HL-60/S4 treated with retinoic acid at 250 ng/mL for 4 days and 3 days (cell line): ENCODE results near the gene GULP1.

Experiments used
- in situ Hi-C: fragments of 300-500 bp; cut with MboI; formaldehyde crosslinking; loops from 2 replicates; pipeline ENCODE4 v1.7.0; 2022; ENCODE audit warnings: low sequenced_read_pairs

Gene GULP1

DNA sequence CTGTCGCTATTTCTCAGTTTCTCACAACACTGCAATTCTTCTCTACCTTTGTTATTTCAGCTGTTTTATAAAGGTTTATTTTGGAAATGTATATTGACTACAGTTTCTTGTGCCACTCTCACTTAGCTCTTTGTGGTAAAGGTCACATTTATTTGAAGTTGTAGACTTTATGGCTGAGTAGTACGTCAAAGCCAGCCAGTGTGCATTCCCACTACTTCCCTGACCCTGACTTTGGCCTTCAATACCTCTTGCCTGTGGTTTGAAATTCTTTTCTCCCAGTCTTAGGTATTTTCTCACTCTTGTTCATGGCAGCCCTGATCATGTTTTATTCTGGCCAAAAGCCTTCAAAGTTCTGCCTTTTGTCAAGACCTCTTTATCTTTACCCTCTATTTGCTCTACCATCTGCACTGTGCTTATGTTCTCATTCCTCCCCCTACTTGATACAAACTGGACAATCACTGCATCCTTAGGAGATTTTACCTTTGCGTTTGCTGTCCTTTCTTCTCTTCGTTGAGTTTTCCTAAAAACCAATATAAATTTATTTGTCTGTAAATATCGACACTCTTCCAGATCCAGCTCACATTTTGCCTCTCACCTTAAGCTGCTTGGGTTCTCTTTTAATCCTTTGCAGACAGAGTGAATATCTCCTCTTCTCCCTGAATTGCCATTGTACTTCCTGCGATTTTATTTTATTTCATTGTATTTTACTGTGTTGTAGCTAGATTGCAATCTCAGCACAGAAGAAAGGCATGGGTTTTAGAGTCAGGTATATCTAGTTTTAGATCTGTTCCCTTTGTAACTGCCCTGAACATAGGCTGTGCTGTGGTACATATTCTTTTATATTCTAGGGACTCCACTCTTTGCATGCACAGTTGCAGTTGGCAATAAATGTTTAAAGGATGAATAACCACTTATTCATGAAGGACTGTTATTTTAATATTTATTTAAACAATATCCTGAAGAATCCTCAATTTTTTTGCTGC is 31.2 kb downstream of the GULP1 start:
- in situ Hi-C loops = no loop called here

- in situ Hi-C loops = no loop called here
Measured at GRCh38 chr2:188324067-188324466, 32.4 kb downstream of the GULP1 start.

- in situ Hi-C loops = no loop called here
Measured at GRCh38 chr2:188326290-188326668, 34.6 kb downstream of the GULP1 start.

- in situ Hi-C loops = no loop called here
Measured at GRCh38 chr2:188326669-188327301, 35.1 kb downstream of the GULP1 start.

DNA sequence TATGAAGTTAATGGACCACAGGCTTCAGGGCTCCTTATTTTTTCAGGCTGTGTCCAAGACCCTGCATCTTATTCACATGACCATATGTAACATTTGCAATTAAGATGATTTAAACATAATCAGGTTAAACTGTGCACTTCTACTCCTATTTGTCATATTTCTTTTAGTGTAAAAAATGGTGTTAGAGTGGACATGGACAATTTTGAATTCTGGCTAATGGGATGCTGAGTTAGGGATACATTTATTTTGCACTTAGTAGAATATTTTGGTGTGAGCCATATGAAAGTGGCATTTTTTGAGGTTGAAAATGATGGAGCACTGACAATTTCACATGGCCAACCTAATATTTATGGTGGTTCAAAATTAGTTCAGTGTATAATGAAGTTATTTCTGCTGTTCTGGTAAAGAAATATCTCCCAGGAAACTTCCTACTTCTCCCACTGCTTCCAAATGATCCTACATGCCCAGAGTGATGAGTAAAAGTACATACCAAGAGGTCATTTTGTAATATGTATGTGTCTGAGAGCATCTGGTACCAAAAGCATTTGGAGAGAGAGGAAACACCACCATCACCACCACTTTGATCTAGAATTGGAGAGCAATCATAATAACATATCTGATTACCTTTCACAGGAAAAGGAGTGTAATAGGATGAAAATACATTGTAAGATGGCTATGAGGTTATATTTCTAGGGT is 36.0 kb downstream of the GULP1 start:
- in situ Hi-C loops = no loop called here

DNA sequence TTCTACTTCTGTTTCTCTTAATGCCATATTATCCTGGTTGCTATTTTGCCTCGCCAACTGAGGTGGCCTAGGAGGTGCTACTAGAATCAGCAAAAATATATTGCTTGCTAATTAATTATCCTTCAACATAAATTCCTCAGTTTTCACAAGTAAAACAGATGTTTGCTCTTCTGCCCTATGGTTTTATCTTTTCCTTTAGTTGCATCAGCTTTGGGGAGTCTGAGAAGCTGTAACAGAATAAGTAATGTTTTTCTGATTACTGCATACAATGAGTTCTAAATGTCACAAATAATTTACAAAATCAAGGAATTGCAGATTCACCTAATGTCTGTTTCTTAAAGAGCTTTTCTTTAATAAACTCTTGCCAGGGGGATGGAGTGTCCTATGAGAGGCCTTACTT is 36.7 kb downstream of the GULP1 start:
- in situ Hi-C loops = no loop called here

DNA sequence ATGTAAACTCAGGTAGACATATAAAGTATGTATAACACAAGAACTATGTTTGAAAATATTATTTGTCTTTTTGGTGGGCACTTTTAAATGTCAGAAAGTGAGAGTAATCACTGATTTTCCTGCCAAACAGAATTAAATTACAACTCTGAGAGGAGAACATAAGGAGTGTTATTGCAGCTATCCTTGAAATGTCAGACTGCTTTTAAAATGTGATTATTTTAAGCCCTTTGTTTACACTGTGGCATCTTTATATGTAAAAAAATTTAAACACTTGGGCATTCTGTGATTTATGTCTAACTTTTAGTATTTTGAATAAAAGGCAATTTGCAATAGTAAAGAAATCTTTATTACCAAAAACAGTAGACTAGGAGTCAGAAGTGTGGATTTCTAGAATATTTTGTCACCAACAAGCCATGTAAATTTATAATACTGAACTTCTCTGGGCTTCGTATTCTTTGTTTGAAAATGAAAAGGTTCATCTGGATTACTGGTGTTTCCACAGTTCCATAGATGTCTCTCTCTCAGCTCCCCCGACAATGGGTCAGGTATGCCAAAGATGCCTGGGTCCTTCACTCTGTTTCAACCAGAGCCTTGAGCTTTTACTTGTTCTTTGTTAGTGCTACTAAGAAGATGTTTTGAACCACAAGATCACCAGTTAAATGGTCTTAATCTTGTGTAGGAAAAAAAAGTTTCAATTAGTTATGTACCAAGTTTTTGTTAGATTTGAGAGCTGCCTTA is 38.8 kb downstream of the GULP1 start:
- in situ Hi-C loops = no loop called here

DNA sequence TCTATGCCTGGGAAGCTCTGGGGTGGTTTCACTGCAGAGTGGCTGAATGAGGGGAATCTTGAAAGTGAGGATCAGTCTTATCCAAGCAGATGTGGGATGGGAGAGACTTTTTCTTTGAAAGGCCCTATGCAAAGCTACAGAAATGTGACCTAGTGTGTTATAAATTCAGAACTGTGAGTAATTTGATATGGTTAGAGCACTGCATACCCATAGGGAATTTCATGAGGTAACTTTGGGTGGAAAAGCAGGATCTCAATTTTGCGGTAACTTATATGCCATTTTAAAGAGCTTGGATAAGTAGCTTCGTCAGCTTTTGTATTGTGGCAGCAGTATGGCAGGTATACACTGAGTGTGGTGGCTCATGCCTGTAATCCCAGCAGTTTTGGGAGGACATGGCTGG is 40.9 kb downstream of the GULP1 start:
- in situ Hi-C loops = no loop called here

- in situ Hi-C loops = no loop called here
Measured at GRCh38 chr2:188333751-188334524, 42.3 kb downstream of the GULP1 start.

DNA sequence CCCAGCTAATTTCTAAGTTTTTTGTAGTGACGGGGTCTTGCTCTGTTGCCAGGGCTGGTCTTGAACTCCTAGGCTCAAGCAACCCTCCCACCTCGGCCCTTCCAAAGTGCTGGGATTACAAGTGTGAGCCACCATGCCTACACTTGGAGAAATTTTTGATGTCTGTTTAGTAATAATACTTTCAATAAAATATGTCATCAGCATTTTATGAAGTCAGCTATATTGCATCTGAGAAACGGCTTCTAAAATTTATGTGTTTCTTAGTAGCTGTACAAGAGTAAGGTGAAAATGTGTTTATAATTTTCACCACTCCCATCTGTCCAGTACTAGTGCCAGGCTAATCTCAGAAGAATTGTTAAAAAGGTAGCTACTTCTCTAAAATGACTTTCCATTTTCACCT is 46.8 kb downstream of the GULP1 start:
- in situ Hi-C loops = no loop called here

DNA sequence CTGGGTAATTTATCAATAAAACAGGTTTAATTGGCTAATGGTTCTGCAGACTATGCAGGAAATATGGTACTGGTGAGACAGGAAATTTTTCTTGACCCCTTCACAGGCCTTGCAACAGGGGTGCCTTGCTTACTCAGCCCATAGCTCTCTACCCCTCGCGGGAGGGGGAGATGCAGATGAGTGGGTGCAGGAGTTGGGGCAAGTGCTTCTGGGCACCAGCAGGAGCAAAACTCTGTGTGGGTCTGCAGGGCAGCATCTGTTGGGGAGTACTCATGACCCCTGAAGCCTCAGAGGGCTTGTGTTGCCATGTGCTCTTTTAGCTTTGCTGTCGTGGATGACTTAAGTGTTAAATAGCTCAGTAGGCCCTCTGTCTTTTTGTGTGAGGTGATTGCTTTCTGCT is 48.6 kb downstream of the GULP1 start:
- in situ Hi-C loops = no loop called here

- in situ Hi-C loops = no loop called here
Measured at GRCh38 chr2:188345020-188345419, 53.3 kb downstream of the GULP1 start.

DNA sequence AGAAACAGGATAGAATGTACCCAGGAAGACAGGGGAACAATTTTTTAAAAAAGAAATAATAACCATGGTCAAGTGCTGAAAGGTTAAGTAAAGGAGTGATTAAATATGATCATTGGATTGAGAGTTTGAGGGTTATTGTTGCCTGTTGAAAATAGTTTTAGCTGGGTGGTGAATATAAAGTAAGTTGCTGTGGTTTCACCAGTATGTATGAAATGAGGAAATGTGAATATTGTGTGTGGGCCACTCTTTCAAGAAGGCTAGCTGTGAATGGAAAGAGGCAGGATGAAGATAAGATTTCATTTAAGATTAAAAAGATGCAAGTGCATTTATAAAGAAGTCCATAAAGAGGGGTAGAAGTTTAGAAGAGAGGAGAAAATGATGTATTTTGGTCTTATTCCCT is 53.8 kb downstream of the GULP1 start:
- in situ Hi-C loops = no loop called here

GRCh38 chr2:188345831-188346458 is 54.3 kb downstream of the GULP1 start:
- in situ Hi-C loops = no loop called here

GRCh38 chr2:188349019-188349418 is 57.3 kb downstream of the GULP1 start:
- in situ Hi-C loops = no loop called here

- in situ Hi-C loops = no loop called here
Measured at GRCh38 chr2:188353282-188353681, 61.6 kb downstream of the GULP1 start.

DNA sequence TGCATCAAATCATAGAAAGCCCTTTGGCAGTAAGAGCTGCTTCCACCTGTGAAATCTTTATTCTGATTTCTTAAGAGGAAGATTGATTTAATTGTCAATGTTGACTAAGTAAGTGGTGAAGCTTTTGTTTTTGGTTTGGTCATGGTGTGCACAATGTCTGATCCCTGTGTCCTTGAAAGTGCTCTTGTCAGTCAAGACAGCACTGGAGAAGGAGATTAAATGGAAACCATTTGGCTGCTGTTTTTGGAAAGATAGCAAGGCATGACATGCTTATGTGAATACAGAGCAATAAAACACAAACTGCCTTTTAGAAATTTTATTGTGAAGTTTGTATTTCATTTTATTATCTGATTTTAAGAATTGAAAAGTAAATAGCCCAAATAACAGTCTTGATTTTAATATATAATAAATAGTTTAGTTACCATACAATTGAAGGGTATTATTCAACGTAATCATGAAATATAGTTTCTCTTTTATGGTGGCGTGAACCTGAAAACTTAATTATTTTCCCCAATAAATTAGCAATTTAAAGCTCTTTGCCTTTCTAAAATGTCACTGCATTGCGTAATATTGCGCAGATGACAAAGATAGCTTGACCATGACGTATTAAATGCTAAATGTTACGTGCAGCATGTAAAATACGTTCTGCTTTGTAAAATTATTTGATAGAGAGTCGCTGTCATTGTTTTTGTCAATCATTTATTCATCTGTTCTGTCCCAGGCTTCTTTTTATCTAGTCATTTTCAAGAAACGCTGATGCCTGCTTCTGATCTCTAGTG is 69.0 kb downstream of the GULP1 start:
- in situ Hi-C loops = no loop called here

- in situ Hi-C loops = no loop called here
Measured at GRCh38 chr2:188364033-188364630, 72.5 kb downstream of the GULP1 start.
